ENCODE results near the gene ENTPD6. TPM values are rescaled to one million over a fixed set of nuclear protein-coding genes. Genes with fewer than 3 reads are reported as not detected.

ENTPD6 gene
- total RNA-seq, 1 donor from 2014 or later, result 57.8 TPM

DNA sequence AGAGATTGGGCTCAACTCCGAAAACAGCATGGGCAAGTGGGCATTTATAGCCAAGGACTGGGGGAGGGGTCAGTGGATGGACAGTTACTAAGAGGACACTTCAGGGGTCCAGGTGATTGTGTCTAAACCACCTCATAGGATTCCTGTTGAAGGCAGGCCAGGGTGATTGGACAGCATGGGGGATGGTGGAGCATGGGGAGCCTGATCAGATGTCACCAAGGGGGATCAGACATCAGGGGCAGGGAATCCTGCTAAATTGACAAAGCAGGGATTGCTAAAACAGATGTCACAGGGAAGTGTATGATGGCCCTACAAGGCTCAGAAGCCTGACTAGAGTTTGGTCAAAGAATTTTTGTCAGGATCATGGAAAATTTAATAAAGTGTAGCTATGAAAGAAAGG is 49.9 kb downstream of the ENTPD6 start:
- H3K9me3 Mint-ChIP-seq (ENCODE audit: unreplicated experiment), result no peaks in the 10 kb centered on the region
- peaks cover 32% of the 10 kb centered on the region for H3K79me2 ChIP-seq (ENCODE audit: insufficient read depth, low read length)
- H3K36me3 ChIP-seq (ENCODE audit: insufficient read depth, low read length), result no peaks in the 10 kb centered on the region
- H3K4me2 ChIP-seq (ENCODE audit: low read length), result no peak overlapping the region
- H2AFZ ChIP-seq (ENCODE audit: low read depth, low read length), result no peak overlapping the region
- no peaks in the 10 kb centered on the region for H3K27me3 ChIP-seq (ENCODE audit: insufficient read depth, low read length)
- H3K4me1 Mint-ChIP-seq (ENCODE audit: low read depth, unreplicated experiment), result peaks cover 44% of the 10 kb centered on the region
- H3K27me3 Mint-ChIP-seq (ENCODE audit: low read depth, unreplicated experiment), result no peaks in the 10 kb centered on the region
- no peak overlapping the region for H3K4me3 Mint-ChIP-seq (ENCODE audit: unreplicated experiment)
- no peak overlapping the region for H3K4me3 ChIP-seq (ENCODE audit: insufficient read depth, low read depth, low read length)
- H3K9ac ChIP-seq (ENCODE audit: low read length), result no peak overlapping the region
- peak overlapping the region; percentile 3 for H3K27ac Mint-ChIP-seq (ENCODE audit: unreplicated experiment)
- peaks cover 17% of the 10 kb centered on the region for H4K20me1 ChIP-seq (ENCODE audit: insufficient read depth, low read length)
- peaks cover 7% of the 10 kb centered on the region for H3K36me3 Mint-ChIP-seq (ENCODE audit: low read depth, unreplicated experiment)
- DNase-seq (ENCODE audit: low read depth) (no peak), FAIRE-seq (no peak)
- H3K9me3 ChIP-seq (ENCODE audit: insufficient read depth, low read depth, low read length), result no peaks in the 10 kb centered on the region
- H3K4me1 ChIP-seq (ENCODE audit: insufficient read depth, low read length), result peaks cover 21% of the 10 kb centered on the region
- no peak for TF ChIP-seq CTCF (IDR thresholded peaks at IDR 0.05; ENCODE audit: insufficient read depth, low read depth, low read length)
- no peak for TF ChIP-seq EZH2 (IDR thresholded peaks at IDR 0.05; ENCODE audit: insufficient read depth, low read length)
- no peak overlapping the region for H3K27ac ChIP-seq (ENCODE audit: low read depth, low read length)

- Histone ChIP-seq H2AFZ (ENCODE audit: low read depth, low read length) (no peak overlapping the region), H3K4me2 (ENCODE audit: low read length) (peak overlapping the region; percentile 88), H3K36me3 (ENCODE audit: insufficient read depth, low read length) (no peaks in the 10 kb centered on the region), H3K9me3 (ENCODE audit: insufficient read depth, low read depth, low read length) (no peaks in the 10 kb centered on the region), H3K79me2 (ENCODE audit: insufficient read depth, low read length) (peaks cover 41% of the 10 kb centered on the region), H4K20me1 (ENCODE audit: insufficient read depth, low read length) (peaks cover 27% of the 10 kb centered on the region), H3K4me1 (ENCODE audit: insufficient read depth, low read length) (peaks cover 29% of the 10 kb centered on the region), H3K9ac (ENCODE audit: low read length) (peak overlapping the region; percentile 87), H3K27ac (ENCODE audit: low read depth, low read length) (no peak overlapping the region), H3K27me3 (ENCODE audit: insufficient read depth, low read length) (no peaks in the 10 kb centered on the region), H3K4me3 (ENCODE audit: insufficient read depth, low read depth, low read length) (no peak overlapping the region)
- peak overlapping the region; percentile 87 for H3K4me3 Mint-ChIP-seq (ENCODE audit: unreplicated experiment)
- no peak for TF ChIP-seq CTCF (IDR thresholded peaks at IDR 0.05; ENCODE audit: insufficient read depth, low read depth, low read length)
- TF ChIP-seq EZH2 (IDR thresholded peaks at IDR 0.05; ENCODE audit: insufficient read depth, low read length), result no peak
- H3K9me3 Mint-ChIP-seq (ENCODE audit: unreplicated experiment), result peaks cover 4% of the 10 kb centered on the region
- no peak for FAIRE-seq
- peak overlapping the region; percentile 87 for H3K27ac Mint-ChIP-seq (ENCODE audit: unreplicated experiment)
- DNase-seq (ENCODE audit: low read depth), result no peak
- no peaks in the 10 kb centered on the region for H3K27me3 Mint-ChIP-seq (ENCODE audit: low read depth, unreplicated experiment)
- peaks cover 45% of the 10 kb centered on the region for H3K4me1 Mint-ChIP-seq (ENCODE audit: low read depth, unreplicated experiment)
- H3K36me3 Mint-ChIP-seq (ENCODE audit: low read depth, unreplicated experiment), result peaks cover 7% of the 10 kb centered on the region
Observed at GRCh38 chr20:25246182-25246999, 50.9 kb downstream of the ENTPD6 start.

GRCh38 chr20:25247000-25247517 is 51.5 kb downstream of the ENTPD6 start:
- H3K27ac ChIP-seq (ENCODE audit: low read depth, low read length), result peak overlapping the region; percentile 80
- Mint-ChIP-seq H3K4me3 (ENCODE audit: unreplicated experiment) (peak overlapping the region; percentile 87), H3K36me3 (ENCODE audit: low read depth, unreplicated experiment) (peaks cover 7% of the 10 kb centered on the region), H3K27ac (ENCODE audit: unreplicated experiment) (peak overlapping the region; percentile 87), H3K4me1 (ENCODE audit: low read depth, unreplicated experiment) (peaks cover 45% of the 10 kb centered on the region), H3K27me3 (ENCODE audit: low read depth, unreplicated experiment) (no peaks in the 10 kb centered on the region), H3K9me3 (ENCODE audit: unreplicated experiment) (peaks cover 4% of the 10 kb centered on the region)
- peak overlapping the region; percentile 87 for H3K9ac ChIP-seq (ENCODE audit: low read length)
- H3K27me3 ChIP-seq (ENCODE audit: insufficient read depth, low read length), result no peaks in the 10 kb centered on the region
- H3K9me3 ChIP-seq (ENCODE audit: insufficient read depth, low read depth, low read length), result no peaks in the 10 kb centered on the region
- no peaks in the 10 kb centered on the region for H3K36me3 ChIP-seq (ENCODE audit: insufficient read depth, low read length)
- DNase-seq (ENCODE audit: low read depth) (peak; percentile 41), FAIRE-seq (no peak)
- H4K20me1 ChIP-seq (ENCODE audit: insufficient read depth, low read length), result peaks cover 33% of the 10 kb centered on the region
- H3K4me1 ChIP-seq (ENCODE audit: insufficient read depth, low read length), result peaks cover 35% of the 10 kb centered on the region
- peak overlapping the region; percentile 93 for H2AFZ ChIP-seq (ENCODE audit: low read depth, low read length)
- peak; percentile 48 for TF ChIP-seq CTCF (IDR thresholded peaks at IDR 0.05; ENCODE audit: insufficient read depth, low read depth, low read length)
- TF ChIP-seq EZH2 (IDR thresholded peaks at IDR 0.05; ENCODE audit: insufficient read depth, low read length), result no peak
- peak overlapping the region; percentile 56 for H3K4me3 ChIP-seq (ENCODE audit: insufficient read depth, low read depth, low read length)
- peaks cover 48% of the 10 kb centered on the region for H3K79me2 ChIP-seq (ENCODE audit: insufficient read depth, low read length)
- peak overlapping the region; percentile 88 for H3K4me2 ChIP-seq (ENCODE audit: low read length)
